HG02938 (cell line): ENCODE measurements around the gene PON3.

Experiments
- ATAC-seq: cut with Tn5 transposase; IDR thresholded peaks from one replicate; pipeline ENCODE4 v1.9.1; 2021; ENCODE audit warnings: mild to moderate bottlenecking, moderate library complexity; ENCODE audit not compliant: unreplicated experiment

PON3 gene

GRCh38 chr7:95396136-95397032, at the start of gene PON3:
PON3 (minus strand) TSS chr7:95396375; CDS start chr7:95396350, 25 bp downstream.
- no peak for ATAC-seq

GRCh38 chr7:95444796-95445195, 48.6 kb upstream of the PON3 start:
- ATAC-seq: no peak

- no peak for ATAC-seq
Observed at GRCh38 chr7:95441042-95441823, 45.1 kb upstream of the PON3 start.

- ATAC-seq: no peak
Observed at GRCh38 chr7:95440394-95441038, 44.3 kb upstream of the PON3 start.

GRCh38 chr7:95436407-95436806, 40.2 kb upstream of the PON3 start:
- no peak for ATAC-seq

GRCh38 chr7:95435422-95435780, 39.2 kb upstream of the PON3 start:
- ATAC-seq: no peak

- peak; percentile 82 for ATAC-seq
Observed at GRCh38 chr7:95434557-95435421, 38.6 kb upstream of the PON3 start, which contains the start of gene PON2. PON2 (minus strand) TSS chr7:95435028; CDS start chr7:95434951, 77 bp downstream.

- ATAC-seq: no peak
Observed at GRCh38 chr7:95433952-95434556, 37.9 kb upstream of the PON3 start.

GRCh38 chr7:95433129-95433528, 37.0 kb upstream of the PON3 start:
- ATAC-seq: no peak

GRCh38 chr7:95432606-95433005, 36.4 kb upstream of the PON3 start:
- no peak for ATAC-seq

GRCh38 chr7:95430864-95431263, 34.7 kb upstream of the PON3 start:
- no peak for ATAC-seq

GRCh38 chr7:95429241-95429990, 33.2 kb upstream of the PON3 start:
- no peak for ATAC-seq

- no peak for ATAC-seq
Observed at GRCh38 chr7:95427914-95428516, 31.8 kb upstream of the PON3 start.

- ATAC-seq: no peak
Observed at GRCh38 chr7:95427166-95427565, 31.0 kb upstream of the PON3 start.

- ATAC-seq: no peak
Observed at GRCh38 chr7:95425694-95426093, 29.5 kb upstream of the PON3 start.

GRCh38 chr7:95424716-95425115, 28.5 kb upstream of the PON3 start:
- ATAC-seq: no peak

- no peak for ATAC-seq
Observed at GRCh38 chr7:95421847-95422444, 25.8 kb upstream of the PON3 start.

- ATAC-seq: no peak
Observed at GRCh38 chr7:95421000-95421846, 25.0 kb upstream of the PON3 start.
